Upper lobe of left lung (tissue), 4 donors: Measurements from ENCODE around the gene DNAJB6.

Experiments used
- CTCF ChIP-seq, 6 experiments: fragments of 450-650 bp in 4 of 6; fragments of 200-600 bp in 2 of 6; sonication (generic) in 2 of 6; IDR thresholded peaks; one replicate each; pipeline ENCODE4 v1.5.1; 2016 to 2019; ENCODE audit warnings: antibody characterized with exemption in 6 of 6
- EP300 ChIP-seq, 4 donors: sonication (generic); formaldehyde crosslinking; IDR thresholded peaks; one replicate each; pipeline ENCODE4 v1.5.1; 2017; ENCODE audit warnings: antibody characterized with exemption in 4 of 4, control low read depth in 2 of 4
- POLR2A ChIP-seq, 4 donors: fragments of 450-650 bp; IDR thresholded peaks; one replicate each; pipeline ENCODE4 v1.5.1; 2016 to 2017; ENCODE audit warnings: antibody characterized with exemption in 4 of 4, mild to moderate bottlenecking in 2 of 4
- POLR2AphosphoS5 ChIP-seq, 2 donors: sonication (generic); formaldehyde crosslinking; IDR thresholded peaks; one replicate each; pipeline ENCODE4 v1.5.1; 2017; ENCODE audit warnings: antibody characterized with exemption in 2 of 2

GRCh38 chr7:157348548-157348947 is 11.7 kb downstream of the DNAJB6 start:
- TF ChIP-seq CTCF (IDR thresholded peaks at IDR 0.05) (no peak), POLR2AphosphoS5 (IDR thresholded peaks at IDR 0.05) (no peak), POLR2A (IDR thresholded peaks at IDR 0.05) (no peak), EP300 (IDR thresholded peaks at IDR 0.05) (no peak)
